SHP77 treated with DMSO at 0.1 percent for 48 hours (cell line): ENCODE measurements around the gene SPARCL1.
"Not testable (repeated sequence)": the region's sequence is repeated elsewhere in the genome, so short reads cannot be mapped to it uniquely, and the experiment has no call there.

Experiments
- DNase-seq: peaks from one replicate; lab custom pipeline; 2025; lab: John Stamatoyannopoulos, UW

Gene SPARCL1

GRCh38 chr4:87529187-87529586, at the start of gene SPARCL1:
Gene SPARCL1 (minus strand): TSS chr4:87529376. CDS start chr4:87499574, 29,802 bp downstream.
- no peak for DNase-seq

GRCh38 chr4:87575983-87576382, 46.8 kb upstream of the SPARCL1 start:
- DNase-seq, result no peak

- DNase-seq, result no peak
Observed at GRCh38 chr4:87575408-87575807, 46.2 kb upstream of the SPARCL1 start.

GRCh38 chr4:87574996-87575395, 45.8 kb upstream of the SPARCL1 start:
- no peak for DNase-seq

- not testable (repeated sequence) for DNase-seq
Observed at GRCh38 chr4:87574376-87574775, 45.2 kb upstream of the SPARCL1 start.

- no peak for DNase-seq
Observed at GRCh38 chr4:87570290-87570805, 41.2 kb upstream of the SPARCL1 start.

GRCh38 chr4:87567191-87567590, 38.0 kb upstream of the SPARCL1 start:
- DNase-seq, result no peak

GRCh38 chr4:87566276-87566675, 37.1 kb upstream of the SPARCL1 start:
- peak; percentile 58 for DNase-seq

- no peak for DNase-seq
Observed at GRCh38 chr4:87565746-87566145, 36.6 kb upstream of the SPARCL1 start.

GRCh38 chr4:87560802-87561201, 31.6 kb upstream of the SPARCL1 start:
- DNase-seq, result no peak

- peak; percentile 94 for DNase-seq
Observed at GRCh38 chr4:87559090-87559837, 30.1 kb upstream of the SPARCL1 start.

- peak; percentile 66 for DNase-seq
Observed at GRCh38 chr4:87557348-87557747, 28.2 kb upstream of the SPARCL1 start.

GRCh38 chr4:87555773-87556619, 26.8 kb upstream of the SPARCL1 start:
- DNase-seq, result no peak

- no peak for DNase-seq
Observed at GRCh38 chr4:87553182-87553581, 24.0 kb upstream of the SPARCL1 start.

- no peak for DNase-seq
Observed at GRCh38 chr4:87551361-87551760, 22.2 kb upstream of the SPARCL1 start.

GRCh38 chr4:87547016-87547708, 18.0 kb upstream of the SPARCL1 start:
- DNase-seq, result no peak

- no peak for DNase-seq
Observed at GRCh38 chr4:87545052-87545451, 15.9 kb upstream of the SPARCL1 start.

GRCh38 chr4:87543835-87544461, 14.8 kb upstream of the SPARCL1 start:
- peak; percentile 33 for DNase-seq

GRCh38 chr4:87542734-87543312, 13.6 kb upstream of the SPARCL1 start:
- no peak for DNase-seq

- no peak for DNase-seq
Observed at GRCh38 chr4:87541956-87542709, 13.0 kb upstream of the SPARCL1 start.

- DNase-seq, result no peak
Observed at GRCh38 chr4:87541521-87541920, 12.3 kb upstream of the SPARCL1 start.
